Umbilical cord (tissue), 2 donors: ENCODE data around the gene GRK3. TPM values are rescaled to one million over a fixed set of nuclear protein-coding genes. Genes with fewer than 3 reads are reported as not detected.
"Not testable (repeated sequence)": the region's sequence is repeated elsewhere in the genome, so short reads cannot be mapped to it uniquely, and the experiment has no call there.

ENCODE experiments used
- DNase-seq: peaks from one replicate; pipeline ENCODE4 v3.0.0-alpha.2; 2015; ENCODE audit warnings: low spot score
- total RNA-seq: library from RNA; depleted of rRNA; stranded (reverse); fragments of >200 nt; gene quantifications from one replicate; pipeline ENCODE4 v1.2.3, GENCODE V29; 2014; ENCODE audit warnings: low replicate concordance; ENCODE audit not compliant: insufficient read depth

The GRK3 gene
- total RNA-seq, 1 donor from 2014 or later: 8.9 TPM

DNA sequence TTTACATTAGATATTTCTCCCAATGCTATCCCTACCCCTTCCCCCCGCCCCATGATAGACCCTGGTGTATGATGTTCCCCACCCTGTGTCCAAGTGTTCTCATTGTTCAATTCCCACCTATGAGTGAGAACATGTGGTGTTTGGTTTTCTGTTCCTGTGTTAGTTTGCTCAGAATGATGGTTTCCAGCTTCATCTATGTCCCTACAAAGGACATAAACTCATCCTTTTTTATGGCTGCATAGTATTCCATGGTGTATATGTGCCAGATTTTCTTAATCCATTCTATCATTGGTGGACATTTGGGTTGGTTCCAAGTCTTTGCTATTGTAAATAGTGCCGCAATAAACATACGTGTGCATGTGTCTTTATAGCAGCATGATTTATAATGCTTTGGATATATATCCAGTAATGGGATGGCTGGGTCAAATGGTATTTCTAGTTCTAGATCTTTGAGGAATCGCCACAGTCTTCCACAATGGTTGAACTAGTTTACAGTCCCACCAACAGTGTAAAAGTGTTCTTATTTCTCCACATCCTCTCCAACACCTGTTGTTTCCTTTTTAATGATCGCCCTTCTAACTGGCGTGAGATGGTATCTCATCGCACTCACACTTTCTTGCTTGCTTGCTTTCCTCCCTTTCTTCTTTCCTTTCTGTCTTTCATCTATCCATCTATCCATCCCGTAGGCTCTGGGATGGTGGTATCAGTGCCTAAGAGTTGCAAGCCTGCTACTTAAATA, 7.7 kb downstream of the GRK3 start:
- DNase-seq: not testable (repeated sequence)

DNA sequence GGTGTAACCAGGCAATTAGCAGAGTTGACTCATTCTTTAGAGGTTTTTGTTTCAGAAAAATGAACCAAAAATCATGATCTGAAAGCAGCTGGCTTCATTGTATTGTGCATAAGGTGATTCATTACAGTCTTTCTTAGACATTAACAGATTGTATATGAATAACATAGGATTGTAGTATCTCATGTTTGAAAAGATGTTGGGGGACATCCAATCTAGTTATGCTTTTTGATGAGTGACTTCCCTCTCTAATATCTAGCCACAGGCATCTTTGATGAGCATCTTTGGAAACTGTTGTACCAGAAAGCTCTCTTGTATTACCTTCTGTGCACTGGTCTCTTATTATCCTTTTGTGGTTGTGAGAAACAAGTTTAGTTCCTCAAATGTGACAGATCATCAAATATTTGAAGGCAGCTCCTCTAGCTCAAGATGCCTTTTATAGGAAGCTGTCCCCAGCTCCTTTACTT, 8.3 kb downstream of the GRK3 start:
- DNase-seq: no peak

GRCh38 chr22:25573841-25574240, 9.4 kb downstream of the GRK3 start:
- no peak for DNase-seq

- DNase-seq: no peak
These were observed 10.3 kb downstream of the GRK3 start for GRCh38 chr22:25574736-25575135.

GRCh38 chr22:25575674-25576392, 11.4 kb downstream of the GRK3 start:
- DNase-seq: peak; percentile 63

DNA sequence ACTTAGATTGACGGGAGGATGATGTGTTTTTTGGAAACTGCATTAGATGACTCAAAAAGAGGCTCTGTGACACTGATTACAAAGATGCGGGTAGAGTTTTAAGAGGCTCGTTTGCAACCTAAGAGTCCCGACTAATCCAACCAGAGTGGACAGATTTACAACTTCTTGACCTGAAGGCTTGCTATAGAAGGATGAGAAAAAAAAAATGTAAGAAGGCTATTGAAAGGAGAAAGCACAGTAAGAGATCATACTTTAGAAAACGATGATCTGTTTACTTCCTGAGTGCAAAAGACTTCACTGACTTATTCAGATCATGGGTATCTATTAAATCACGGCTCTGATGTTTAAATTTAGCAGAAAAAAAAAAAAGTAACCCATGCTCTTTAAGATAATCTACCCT, 17.0 kb downstream of the GRK3 start:
- DNase-seq: not testable (repeated sequence)

DNA sequence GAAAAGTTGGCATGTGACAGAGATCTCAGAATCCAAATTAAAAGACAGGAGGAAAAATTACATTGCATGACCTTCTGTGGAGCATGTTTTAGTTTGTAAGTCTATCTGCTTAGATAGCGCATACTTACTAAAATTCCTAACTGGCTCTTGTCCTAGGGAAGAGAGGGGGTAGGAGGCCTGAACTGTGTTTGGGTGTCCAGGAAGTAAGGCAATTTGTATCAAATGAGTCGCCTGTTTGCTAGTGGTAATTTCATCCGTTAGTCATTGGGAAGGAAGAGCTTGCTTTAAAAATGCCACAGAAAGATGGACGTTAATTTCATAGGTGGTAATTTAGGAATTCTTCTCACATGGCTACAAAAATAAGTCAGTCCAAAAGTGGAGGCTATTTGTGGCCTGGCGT, 18.5 kb downstream of the GRK3 start:
- no peak for DNase-seq

DNA sequence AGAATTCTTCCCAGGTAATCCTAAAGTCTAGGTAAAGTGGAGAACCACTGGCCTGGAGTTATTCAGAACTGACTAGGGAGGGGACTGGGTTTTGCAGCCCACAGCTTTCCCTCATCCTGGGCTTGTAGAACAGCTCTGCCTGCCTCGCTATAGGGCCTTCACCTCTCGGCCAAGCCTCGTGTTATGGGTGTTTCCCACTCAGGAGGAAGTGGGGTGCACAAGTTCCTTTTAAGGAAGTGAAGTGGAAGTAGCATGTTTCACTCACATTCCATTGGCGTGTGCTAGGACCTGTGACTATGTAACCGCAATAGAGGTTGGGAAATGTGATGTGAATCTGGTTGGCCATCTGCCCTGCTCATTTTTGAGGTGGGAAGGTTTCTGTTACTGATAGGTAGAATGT, 20.5 kb downstream of the GRK3 start:
- DNase-seq: not testable (repeated sequence)

DNA sequence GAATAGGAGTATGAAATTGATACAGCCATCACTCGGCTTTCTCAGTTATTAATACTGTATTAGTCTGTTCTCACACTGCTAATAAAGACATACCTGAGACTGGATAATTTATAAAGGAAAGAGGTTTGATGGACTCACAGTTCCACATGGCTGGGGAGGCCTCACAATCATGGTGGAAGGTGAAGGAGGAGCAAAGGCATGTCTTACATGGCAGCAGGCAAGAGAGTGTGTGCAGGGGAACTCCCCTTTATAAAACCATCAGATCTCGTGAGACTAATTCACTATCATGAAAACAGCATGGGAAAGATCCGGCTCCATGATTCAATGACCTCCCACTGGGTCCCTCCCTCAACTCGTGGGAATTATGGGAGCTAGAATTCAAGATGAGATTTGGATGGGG, 25.2 kb downstream of the GRK3 start:
- DNase-seq: not testable (repeated sequence)

DNA sequence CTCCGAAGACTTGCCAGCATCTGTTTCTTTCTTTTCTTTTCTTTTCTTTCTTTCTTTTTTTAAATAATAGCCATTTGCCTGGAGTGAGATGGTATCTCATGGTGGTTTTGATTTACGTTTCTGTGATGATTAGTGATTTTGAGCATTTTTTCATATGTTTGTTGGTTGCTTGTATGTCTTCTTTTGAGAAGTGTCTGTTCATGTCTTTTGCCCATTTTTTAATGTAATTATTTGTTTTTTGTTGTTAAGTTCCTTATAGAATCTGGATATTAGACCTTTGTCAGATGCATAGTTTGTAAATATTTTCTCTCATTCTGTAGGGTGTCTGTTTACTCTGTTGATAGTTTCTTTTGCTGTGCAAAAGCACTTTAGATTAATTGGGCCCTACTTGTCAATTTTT, 28.8 kb downstream of the GRK3 start:
- not testable (repeated sequence) for DNase-seq

- DNase-seq: no peak
These were observed 34.1 kb downstream of the GRK3 start for GRCh38 chr22:25598609-25599008.

DNA sequence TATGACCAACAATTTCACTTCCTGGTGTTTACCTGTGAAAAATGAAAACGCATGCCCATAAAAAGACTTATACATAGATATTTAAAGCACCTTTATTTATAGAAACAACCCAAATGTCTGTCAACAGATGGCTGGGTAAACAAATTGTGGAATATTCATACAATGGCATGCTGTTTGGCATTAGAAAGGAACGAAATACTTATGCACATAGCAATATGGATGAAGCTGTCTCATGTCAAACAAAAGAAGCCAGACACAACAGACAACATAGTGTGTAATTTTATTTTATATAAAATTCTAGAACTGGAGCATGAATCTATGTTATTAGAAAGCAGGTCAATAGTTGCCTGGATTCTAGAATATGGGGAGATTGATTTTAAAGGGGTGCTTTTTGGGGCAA, 38.0 kb downstream of the GRK3 start:
- no peak for DNase-seq

DNA sequence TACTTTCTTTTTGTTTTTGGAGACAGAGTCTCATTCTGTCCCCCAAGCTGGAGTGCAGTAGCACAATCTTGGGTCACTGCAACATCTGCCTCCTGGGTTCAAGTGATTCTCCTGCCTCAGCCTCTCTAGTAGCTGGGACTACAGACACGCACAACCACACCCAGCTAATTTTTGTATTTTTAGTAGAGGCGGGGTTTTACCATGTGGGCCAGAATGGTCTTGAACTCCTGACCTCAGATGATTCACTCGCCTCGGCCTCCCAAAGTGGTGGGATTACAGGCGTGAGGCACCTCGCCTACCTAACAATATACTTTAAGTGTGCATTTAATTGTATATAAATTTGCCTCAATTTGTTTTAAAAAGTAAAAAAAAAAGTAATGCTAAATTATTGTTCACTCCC, 38.4 kb downstream of the GRK3 start:
- DNase-seq: no peak

- not testable (repeated sequence) for DNase-seq
These were observed 40.7 kb downstream of the GRK3 start for GRCh38 chr22:25605146-25605545.

- DNase-seq: not testable (repeated sequence)
These were observed 41.1 kb downstream of the GRK3 start for GRCh38 chr22:25605565-25605964.

DNA sequence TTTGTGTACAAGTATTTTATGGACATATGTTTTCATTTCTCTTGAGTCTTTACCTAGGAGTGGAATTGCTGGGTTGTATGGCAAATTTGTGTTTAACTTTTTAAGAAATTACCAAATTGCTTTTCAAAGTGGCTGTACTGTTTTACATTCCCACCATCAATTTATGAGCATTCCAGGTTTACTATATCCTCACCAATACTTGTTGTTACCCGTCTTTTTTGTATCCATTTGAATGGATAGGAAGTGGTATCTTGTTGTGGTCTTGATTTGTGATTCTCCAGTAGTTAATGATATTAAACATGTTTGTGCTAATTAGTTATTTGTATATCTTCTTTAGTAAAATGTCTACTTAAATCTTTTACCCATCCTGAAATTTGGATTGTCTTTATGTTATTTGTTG, 46.8 kb downstream of the GRK3 start:
- not testable (repeated sequence) for DNase-seq

DNA sequence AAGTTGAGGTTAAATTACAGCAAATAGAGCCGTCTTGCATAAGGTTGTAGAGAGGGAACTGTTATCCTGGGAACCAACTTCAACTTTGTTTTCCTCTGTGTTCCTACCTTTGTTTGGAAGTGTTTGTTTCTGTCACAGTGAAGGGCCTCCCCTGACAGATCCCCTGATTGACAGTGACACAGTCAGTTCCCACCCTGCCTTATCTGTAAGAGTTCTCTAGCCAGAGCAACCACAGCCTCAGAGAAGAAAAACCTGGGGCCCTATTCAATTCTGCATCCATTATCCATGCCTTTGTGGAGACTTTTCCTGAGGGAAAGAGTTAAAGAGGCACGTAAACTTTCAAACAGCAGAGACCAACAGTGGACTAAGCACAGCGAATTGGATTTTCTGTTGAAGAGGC, 48.7 kb downstream of the GRK3 start:
- not testable (repeated sequence) for DNase-seq

GRCh38 chr22:25613558-25613957, 49.1 kb downstream of the GRK3 start:
- DNase-seq: not testable (repeated sequence)

- DNase-seq: not testable (repeated sequence)
These were observed 50.3 kb downstream of the GRK3 start for GRCh38 chr22:25614791-25615190.

DNA sequence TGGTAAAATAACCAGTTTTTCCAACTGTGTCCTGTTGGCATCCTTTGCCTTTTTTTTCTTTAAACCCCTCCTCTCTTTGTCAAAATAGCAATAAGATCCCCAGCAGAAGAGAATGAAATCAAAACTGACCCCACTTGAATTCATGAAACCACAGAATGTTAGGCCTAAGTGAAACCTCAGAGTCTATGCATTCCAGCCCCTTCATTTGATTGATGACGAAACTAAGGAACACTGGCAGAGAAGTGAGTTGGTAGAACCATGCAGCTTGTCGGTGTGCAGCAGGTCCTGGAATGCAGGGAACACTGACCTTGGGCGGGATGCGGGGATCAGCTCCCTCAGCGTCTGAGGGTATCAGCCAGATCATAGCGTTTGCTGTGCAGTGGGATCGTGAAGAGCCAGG, 57.5 kb downstream of the GRK3 start:
- DNase-seq: no peak

DNA sequence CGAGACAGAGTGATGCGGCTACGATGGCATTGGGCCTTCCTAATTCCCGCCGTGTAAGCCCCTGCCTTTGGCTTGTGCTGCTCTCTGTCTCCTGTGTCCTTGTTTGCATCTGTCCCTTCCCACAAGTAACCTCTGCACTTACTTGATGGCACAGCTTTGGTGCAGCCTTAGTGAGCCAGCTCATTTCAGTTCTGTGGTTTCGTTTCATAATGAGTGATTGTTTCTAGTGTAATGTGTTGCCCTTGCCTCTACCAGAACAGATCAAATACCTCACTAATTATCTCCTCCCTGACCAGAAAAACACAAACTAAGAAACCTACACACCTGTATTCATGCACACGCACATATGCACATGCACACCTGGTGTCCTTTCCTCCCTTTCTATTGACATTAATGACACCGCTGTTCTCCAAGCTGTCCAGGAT, 58.8 kb downstream of the GRK3 start:
- no peak for DNase-seq

GRCh38 chr22:25623851-25624250, 59.4 kb downstream of the GRK3 start:
- no peak for DNase-seq

DNA sequence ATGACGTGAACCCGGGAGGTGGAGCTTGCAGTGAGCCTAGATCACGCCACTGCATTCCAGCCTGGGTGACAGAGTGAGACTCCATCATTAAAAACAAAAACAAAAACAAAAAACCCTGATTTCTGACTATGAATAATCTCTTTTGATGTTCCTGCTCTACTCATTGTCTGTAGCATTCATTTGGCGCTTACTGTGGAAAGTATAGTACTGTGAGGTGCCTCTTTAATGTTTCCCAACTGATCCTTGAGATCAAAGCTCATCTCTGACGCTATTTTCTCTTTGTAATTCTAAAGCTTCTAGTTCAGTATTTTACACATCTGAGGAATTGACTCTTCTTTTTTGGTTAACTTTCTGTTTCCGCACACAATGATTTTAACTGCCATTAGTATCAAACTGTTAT, 60.0 kb downstream of the GRK3 start:
- no peak for DNase-seq
